Forelimb muscle (tissue), 1 donor: ENCODE data around the gene GPT2. TPM values are rescaled to one million over a fixed set of nuclear protein-coding genes. Genes with fewer than 3 reads are reported as not detected.
"Not testable (repeated sequence)": the region's sequence is repeated elsewhere in the genome, so short reads cannot be mapped to it uniquely, and the experiment has no call there.

Experiments
- DNase-seq: peaks from one replicate; pipeline ENCODE4 v3.0.0-alpha.2; 2013; ENCODE audit warnings: low read depth
- polyA plus RNA-seq: library from polyadenylated mRNA; unstranded; fragments of 120-200 nt; gene quantifications from one replicate; pipeline ENCODE4 v1.2.1, GENCODE V29; 2013; ENCODE audit not compliant: insufficient read length

The GPT2 gene
- polyA plus RNA-seq, 1 donor, result 36.5 TPM

GRCh38 chr16:46920402-46921068 lies 36.4 kb downstream of the GPT2 start:
- DNase-seq, result no peak

- no peak for DNase-seq
These were observed 38.1 kb downstream of the GPT2 start for GRCh38 chr16:46922239-46922638.

DNA sequence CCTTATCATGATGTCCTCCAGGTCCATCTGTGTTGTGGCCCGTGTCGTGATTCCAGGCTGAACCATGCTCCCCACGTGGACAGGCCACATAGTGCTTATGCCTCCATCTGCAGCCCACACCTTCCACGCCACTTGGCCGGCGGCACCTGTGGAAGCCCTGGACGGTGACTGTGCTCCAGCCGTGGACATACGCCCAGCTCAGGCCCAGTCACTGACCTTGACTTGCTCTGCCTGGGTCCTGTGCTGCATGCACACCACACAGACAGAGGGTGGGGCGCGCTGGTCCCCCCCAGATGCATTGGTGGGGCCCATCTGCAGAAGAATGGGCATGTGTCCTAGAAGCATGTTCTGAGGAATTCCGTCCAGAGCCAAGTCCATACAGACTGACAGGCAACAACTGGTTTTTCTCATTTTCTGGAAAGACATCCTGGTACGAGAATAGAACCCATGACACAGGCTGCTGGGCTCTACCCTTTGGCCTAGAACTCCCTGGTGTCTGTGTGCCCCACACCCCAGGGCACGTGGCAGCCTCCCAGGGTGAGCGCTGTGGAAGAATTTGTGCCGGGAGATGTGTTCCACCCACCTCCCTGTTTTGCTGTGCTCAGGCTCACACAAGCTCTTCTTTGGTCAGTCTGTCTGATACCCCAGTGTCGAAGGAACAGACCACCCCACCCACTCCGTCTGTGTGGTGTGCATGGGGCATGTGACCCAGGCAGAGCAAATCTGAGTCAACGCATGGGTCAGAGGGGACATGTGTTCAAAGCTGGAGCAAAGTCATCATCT lies 39.5 kb downstream of the GPT2 start:
- DNase-seq, result no peak

DNA sequence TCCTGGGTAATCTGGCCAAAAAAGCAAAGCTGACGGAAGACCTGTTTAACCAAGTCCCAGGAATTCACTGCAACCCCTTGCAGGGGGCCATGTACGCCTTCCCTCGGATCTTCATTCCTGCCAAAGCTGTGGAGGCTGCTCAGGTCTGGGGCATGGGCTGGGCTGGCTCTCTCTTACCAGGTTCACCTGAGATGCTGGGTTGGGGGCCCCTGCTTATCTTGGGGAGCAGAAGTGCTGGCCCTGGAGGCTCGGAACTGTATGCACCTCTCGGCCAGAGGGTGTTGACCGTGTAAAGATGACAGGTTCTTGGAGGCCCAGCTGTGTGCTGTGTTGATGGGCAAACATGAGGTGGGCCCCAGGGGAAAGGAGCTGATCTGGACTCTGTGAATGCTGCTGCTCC lies 40.2 kb downstream of the GPT2 start:
- DNase-seq, result no peak

GRCh38 chr16:46926470-46927225 lies 42.5 kb downstream of the GPT2 start:
- no peak for DNase-seq

GRCh38 chr16:46927273-46927672 lies 43.1 kb downstream of the GPT2 start:
- DNase-seq, result no peak

DNA sequence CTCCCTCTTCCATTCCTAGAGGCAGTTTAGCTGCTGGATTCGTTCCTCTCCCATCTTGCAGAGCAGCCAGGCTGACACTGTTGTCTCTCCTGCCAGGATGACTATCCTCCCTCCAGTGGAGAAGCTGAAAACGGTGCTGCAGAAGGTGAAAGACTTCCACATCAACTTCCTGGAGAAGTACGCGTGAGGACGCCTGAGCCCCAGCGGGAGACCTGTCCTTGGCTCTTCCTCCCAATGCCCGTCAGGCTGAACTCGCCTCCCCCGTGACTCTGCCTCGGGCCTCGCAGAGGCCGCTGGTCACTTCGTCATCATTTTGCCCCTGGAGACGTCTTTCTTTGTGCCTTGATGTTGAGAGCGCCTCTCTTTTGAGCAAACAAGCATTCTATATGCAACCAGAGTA lies 44.6 kb downstream of the GPT2 start:
- DNase-seq, result no peak

DNA sequence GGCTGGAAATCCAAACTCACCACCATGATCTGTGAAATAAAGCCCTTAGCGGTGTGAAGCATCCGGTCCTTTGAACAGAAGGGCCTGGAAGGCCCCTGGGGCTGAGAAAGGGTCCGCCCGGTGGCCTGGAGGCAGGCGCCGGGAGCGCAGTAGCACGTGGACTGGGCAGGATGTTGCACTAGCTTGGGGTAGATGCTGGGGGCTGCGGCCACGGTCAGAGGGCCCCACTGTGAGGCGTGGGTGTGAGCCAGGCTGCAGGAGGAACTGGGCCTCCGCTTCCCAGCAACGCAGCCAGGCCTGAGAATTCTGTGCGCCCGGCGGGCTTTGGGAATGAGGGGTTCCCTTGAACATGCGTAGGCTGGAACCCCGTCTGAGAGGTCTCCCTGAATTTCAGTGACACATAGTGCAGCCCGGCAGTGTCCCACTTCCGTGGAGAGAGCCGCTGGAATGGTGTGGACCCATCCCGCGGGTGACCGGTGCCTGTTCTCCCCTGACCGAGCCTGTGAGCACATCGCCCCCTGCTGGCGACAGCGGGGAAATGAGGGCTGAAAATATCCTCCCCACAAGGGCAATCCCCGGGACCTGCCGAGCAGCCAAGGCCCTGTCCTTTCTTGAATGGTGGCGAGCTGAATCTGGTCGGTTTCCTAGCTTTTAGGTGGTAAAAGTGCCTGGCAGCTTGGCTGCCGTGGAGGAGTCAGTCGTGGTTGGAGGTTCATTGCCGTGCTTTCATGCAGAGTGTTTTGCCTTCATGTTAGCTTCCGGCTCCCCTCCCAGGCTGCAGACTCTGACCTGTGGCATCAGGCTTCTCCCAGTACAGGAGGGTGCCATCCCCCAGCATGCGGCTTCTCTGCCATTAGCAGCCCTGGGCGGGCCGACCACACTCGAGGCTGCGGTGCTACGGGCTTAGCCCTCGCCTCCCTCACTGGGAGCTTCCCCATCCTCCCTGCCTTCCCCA lies 45.5 kb downstream of the GPT2 start:
- DNase-seq, result no peak

DNA sequence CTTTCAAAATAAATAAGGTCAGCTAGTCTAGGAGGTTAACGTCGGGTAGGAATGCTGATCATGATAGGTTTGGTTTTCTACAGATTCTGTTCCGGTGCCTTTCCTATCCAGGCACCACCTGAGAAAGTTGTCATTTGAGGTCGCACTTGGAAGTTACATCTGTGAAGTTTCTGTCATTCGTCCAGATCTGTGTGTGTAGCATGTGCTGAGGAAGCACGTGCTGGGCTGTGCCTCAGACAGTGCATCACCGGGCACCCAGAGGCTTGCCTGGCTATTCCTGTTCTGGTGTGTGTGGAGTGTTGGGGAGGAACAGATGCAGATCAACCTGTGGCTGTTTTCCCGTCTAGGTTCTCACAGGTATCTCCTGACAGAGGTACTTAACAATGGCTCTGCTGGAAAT lies 46.7 kb downstream of the GPT2 start:
- DNase-seq, result no peak

GRCh38 chr16:46932802-46933201 lies 48.6 kb downstream of the GPT2 start:
- DNase-seq, result no peak

DNA sequence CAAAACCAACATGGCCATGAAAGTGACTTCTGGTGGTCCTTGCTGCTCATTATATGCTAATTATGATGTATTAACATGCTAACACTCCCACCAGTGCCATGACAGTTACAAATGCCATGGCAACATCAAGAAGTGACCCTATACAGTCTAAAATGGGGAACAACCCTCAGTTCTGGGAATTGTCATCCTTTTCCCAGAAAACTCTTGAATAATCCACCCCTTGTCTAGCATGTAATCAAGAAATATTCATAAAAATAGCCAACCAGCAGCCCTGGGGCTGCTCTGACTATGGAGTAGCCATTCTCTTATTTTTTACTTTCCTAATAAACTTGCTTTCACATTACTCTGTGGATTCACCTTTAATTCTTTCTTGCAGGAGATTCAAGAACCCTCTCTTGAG lies 53.4 kb downstream of the GPT2 start:
- no peak for DNase-seq

DNA sequence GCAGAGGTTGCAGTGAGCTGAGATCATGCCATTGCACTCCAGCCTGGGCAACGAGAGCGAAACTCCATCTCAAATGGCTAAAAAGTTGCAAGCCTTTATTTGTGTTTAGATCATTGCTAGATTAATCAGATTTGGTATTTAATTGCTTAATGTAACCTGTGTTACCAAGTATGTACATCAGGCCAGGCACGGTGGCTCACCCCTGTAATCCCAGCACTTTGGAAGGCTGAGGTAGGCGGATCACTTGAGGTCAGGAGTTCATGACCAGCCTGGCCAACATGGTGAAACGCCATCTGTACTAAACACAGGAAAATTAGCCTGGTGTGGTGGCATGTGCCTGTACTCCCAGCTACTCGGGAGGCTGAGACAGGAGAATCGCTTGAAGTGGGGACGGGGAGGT lies 60.6 kb downstream of the GPT2 start:
- DNase-seq, result not testable (repeated sequence)

- DNase-seq, result no peak
These were observed 63.9 kb downstream of the GPT2 start for GRCh38 chr16:46947900-46948547.

DNA sequence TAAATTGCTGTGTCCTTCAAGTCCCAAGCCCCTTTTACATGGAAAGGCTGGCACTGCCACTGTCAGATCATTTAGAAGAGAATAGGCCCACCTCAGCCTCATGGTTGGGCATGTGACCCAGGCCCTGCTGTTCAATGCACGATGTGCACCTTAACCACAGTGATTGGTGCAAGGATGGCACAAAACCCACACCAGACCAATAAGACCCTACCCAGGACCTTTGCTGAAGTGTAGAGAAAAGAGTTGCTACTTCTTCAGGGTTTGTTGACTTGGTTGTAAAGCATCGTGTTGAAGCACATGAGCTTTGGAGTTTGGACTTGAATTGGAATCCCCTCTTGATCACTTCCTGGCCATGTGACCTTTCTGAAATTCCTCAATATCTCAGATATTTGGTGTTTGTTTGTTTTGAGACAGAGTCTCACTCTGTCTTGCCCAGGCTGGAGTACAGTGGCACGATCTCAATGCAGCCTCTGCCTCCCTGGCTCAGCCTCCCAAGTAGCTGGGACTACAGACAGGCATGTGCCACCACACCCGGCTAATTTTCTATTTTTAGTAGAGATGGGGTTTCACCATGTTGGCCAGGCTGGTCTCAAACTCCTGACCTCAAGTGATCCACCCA lies 64.5 kb downstream of the GPT2 start:
- DNase-seq, result no peak

DNA sequence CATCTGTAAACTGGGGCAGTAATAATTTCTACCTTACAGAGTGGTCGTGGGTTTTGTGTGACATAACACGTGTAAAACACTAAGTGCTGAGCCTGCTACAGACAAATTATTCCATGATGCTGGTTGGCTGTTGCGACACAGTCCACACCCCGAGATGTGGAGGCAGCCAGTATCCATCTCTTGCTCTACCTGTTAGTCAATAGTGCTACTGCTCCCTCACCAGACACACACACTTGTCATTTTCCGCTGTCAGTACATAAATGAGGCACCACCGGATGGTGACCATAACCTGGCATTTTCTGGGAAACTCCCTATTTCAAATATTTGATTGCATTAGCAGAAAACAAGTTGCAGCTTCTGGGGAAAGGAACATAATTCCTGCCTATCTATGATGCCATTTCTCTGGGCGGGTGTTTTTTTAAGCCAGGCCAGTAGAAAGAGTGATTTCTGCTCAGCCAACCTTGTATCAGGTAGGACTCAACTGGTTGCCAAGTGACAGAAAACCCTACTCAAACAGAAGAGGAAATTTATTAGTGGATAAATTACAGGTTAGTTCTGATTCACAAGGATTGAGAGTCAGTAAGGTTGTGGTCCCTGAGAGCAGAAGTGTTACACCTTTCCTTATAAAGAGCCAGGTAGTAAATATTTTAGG lies 65.2 kb downstream of the GPT2 start:
- no peak for DNase-seq

GRCh38 chr16:46950009-46950408 lies 65.8 kb downstream of the GPT2 start:
- DNase-seq, result no peak

GRCh38 chr16:46954562-46954961 lies 70.4 kb downstream of the GPT2 start:
- DNase-seq, result no peak

GRCh38 chr16:46961373-46962353 lies 77.5 kb downstream of the GPT2 start:
- no peak for DNase-seq

DNA sequence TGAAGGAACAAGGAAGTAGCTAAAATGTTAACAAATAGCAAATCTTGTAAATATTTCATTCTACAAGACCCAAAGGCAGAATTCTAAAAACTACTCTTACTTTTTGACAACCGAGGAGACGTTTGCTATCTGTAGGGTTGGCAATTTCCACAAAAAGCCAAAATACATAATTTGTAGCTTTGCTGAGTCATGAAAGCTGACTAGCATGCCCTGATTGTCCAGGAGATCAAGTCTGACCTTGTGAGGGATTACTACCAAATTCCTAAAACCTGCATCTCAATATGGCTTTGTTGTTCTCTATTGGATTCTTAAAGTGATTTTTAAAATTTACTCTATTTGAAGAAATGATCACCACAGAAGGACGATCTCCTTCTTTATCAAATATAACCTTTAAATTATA lies 78.5 kb downstream of the GPT2 start:
- DNase-seq, result no peak
